ENCODE data around the gene SREBF1. TPM values are rescaled to one million over a fixed set of nuclear protein-coding genes. Genes with fewer than 3 reads are reported as not detected.

SREBF1 gene
- total and polyA plus RNA-seq, 4 donors = 27.5 to 71.8 (median 45.8) TPM

- Histone ChIP-seq H3K9me3 (ENCODE audit: control insufficient read depth, insufficient read depth, low read length) (no peaks in the 10 kb centered on the region), H3K27ac (ENCODE audit: low read depth, low read length) (peak overlapping the region; percentile 92), H3K4me1 (ENCODE audit: control insufficient read depth, insufficient read depth, low read length) (peaks cover 63% of the 10 kb centered on the region), H3K36me3 (ENCODE audit: control insufficient read depth, insufficient read depth, low read length) (peaks cover 12% of the 10 kb centered on the region), H3K27me3 (ENCODE audit: control insufficient read depth, insufficient read depth, low read length) (no peaks in the 10 kb centered on the region), H3K4me3 (ENCODE audit: low read depth, low read length) (peak overlapping the region; percentile 76)
- 26% methylated on average over 21 of the region's 25 CpGs for WGBS (ENCODE audit: insufficient coverage)
- DNase-seq (ENCODE audit: low read depth in 4 of 6, low spot score in 6 of 6) = no peak
Observed at GRCh38 chr17:17835415-17836249, 1.2 kb downstream of the SREBF1 start.

- Histone ChIP-seq H3K9me3 (ENCODE audit: control insufficient read depth, insufficient read depth, low read length) (no peaks in the 10 kb centered on the region), H3K27me3 (ENCODE audit: control insufficient read depth, insufficient read depth, low read length) (no peaks in the 10 kb centered on the region), H3K27ac (ENCODE audit: low read depth, low read length) (no peak overlapping the region), H3K4me3 (ENCODE audit: low read depth, low read length) (no peak overlapping the region), H3K4me1 (ENCODE audit: control insufficient read depth, insufficient read depth, low read length) (peaks cover 57% of the 10 kb centered on the region), H3K36me3 (ENCODE audit: control insufficient read depth, insufficient read depth, low read length) (peaks cover 15% of the 10 kb centered on the region)
- no peak for DNase-seq (ENCODE audit: low read depth in 4 of 6, low spot score in 6 of 6)
- 86% methylated on average over 4 of the region's 4 CpGs for WGBS (ENCODE audit: insufficient coverage)
Observed at GRCh38 chr17:17834974-17835373, 1.8 kb downstream of the SREBF1 start.

- H3K27ac ChIP-seq (ENCODE audit: low read depth, low read length) = no peak overlapping the region
Observed at GRCh38 chr17:17833658-17834357, 3.0 kb downstream of the SREBF1 start.

GRCh38 chr17:17832032-17832363 is 4.8 kb downstream of the SREBF1 start:
- no peaks in the 10 kb centered on the region for H3K9me3 ChIP-seq (ENCODE audit: control insufficient read depth, insufficient read depth, low read length)
- H3K27me3 ChIP-seq (ENCODE audit: control insufficient read depth, insufficient read depth, low read length) = no peaks in the 10 kb centered on the region
- no peak for DNase-seq (ENCODE audit: low read depth in 4 of 6, low spot score in 6 of 6)
- H3K4me1 ChIP-seq (ENCODE audit: control insufficient read depth, insufficient read depth, low read length) = peaks cover 27% of the 10 kb centered on the region
- H3K27ac ChIP-seq (ENCODE audit: low read depth, low read length) = no peak overlapping the region
- WGBS (ENCODE audit: insufficient coverage) = 92% methylated on average over 1 of the region's 2 CpGs
- peaks cover 25% of the 10 kb centered on the region for H3K36me3 ChIP-seq (ENCODE audit: control insufficient read depth, insufficient read depth, low read length)
- no peak overlapping the region for H3K4me3 ChIP-seq (ENCODE audit: low read depth, low read length)

More at GRCh38 chr17:17833658-17834357, 3.0 kb downstream of the SREBF1 start:
- no peak for DNase-seq (ENCODE audit: low read depth in 4 of 6, low spot score in 6 of 6)
- Histone ChIP-seq H3K9me3 (ENCODE audit: control insufficient read depth, insufficient read depth, low read length) (no peaks in the 10 kb centered on the region), H3K4me1 (ENCODE audit: control insufficient read depth, insufficient read depth, low read length) (peaks cover 45% of the 10 kb centered on the region), H3K27me3 (ENCODE audit: control insufficient read depth, insufficient read depth, low read length) (no peaks in the 10 kb centered on the region), H3K4me3 (ENCODE audit: low read depth, low read length) (no peak overlapping the region), H3K36me3 (ENCODE audit: control insufficient read depth, insufficient read depth, low read length) (peaks cover 15% of the 10 kb centered on the region)
- whole genome bisulfite sequencing (ENCODE audit: insufficient coverage) = 90% methylated on average over 3 of the region's 8 CpGs

GRCh38 chr17:17831208-17832031 is 5.4 kb downstream of the SREBF1 start:
- H3K4me1 ChIP-seq (ENCODE audit: control insufficient read depth, insufficient read depth, low read length) = peaks cover 24% of the 10 kb centered on the region
- WGBS (ENCODE audit: insufficient coverage) = 54% methylated on average over 12 of the region's 12 CpGs
- H3K27ac ChIP-seq (ENCODE audit: low read depth, low read length) = no peak overlapping the region
- peaks cover 26% of the 10 kb centered on the region for H3K36me3 ChIP-seq (ENCODE audit: control insufficient read depth, insufficient read depth, low read length)
- no peaks in the 10 kb centered on the region for H3K27me3 ChIP-seq (ENCODE audit: control insufficient read depth, insufficient read depth, low read length)
- H3K4me3 ChIP-seq (ENCODE audit: low read depth, low read length) = no peak overlapping the region
- no peaks in the 10 kb centered on the region for H3K9me3 ChIP-seq (ENCODE audit: control insufficient read depth, insufficient read depth, low read length)
- peak in 2 of 6 donors; percentile 33 to 70 for DNase-seq (ENCODE audit: low read depth in 4 of 6, low spot score in 6 of 6)

- DNase-seq (ENCODE audit: low read depth in 4 of 6, low spot score in 6 of 6) = no peak
- peaks cover 22% of the 10 kb centered on the region for H3K4me1 ChIP-seq (ENCODE audit: control insufficient read depth, insufficient read depth, low read length)
Observed at GRCh38 chr17:17830740-17831207, 6.0 kb downstream of the SREBF1 start.

GRCh38 chr17:17830269-17830567 is 6.6 kb downstream of the SREBF1 start:
- Histone ChIP-seq H3K27me3 (ENCODE audit: control insufficient read depth, insufficient read depth, low read length) (no peaks in the 10 kb centered on the region), H3K4me1 (ENCODE audit: control insufficient read depth, insufficient read depth, low read length) (peaks cover 22% of the 10 kb centered on the region), H3K9me3 (ENCODE audit: control insufficient read depth, insufficient read depth, low read length) (no peaks in the 10 kb centered on the region), H3K4me3 (ENCODE audit: low read depth, low read length) (no peak overlapping the region), H3K36me3 (ENCODE audit: control insufficient read depth, insufficient read depth, low read length) (peaks cover 23% of the 10 kb centered on the region), H3K27ac (ENCODE audit: low read depth, low read length) (no peak overlapping the region)
- 90% methylated on average over 1 of the region's 2 CpGs for WGBS (ENCODE audit: insufficient coverage)
- no peak for DNase-seq (ENCODE audit: low read depth in 4 of 6, low spot score in 6 of 6)

More at GRCh38 chr17:17830740-17831207, 6.0 kb downstream of the SREBF1 start:
- Histone ChIP-seq H3K27me3 (ENCODE audit: control insufficient read depth, insufficient read depth, low read length) (no peaks in the 10 kb centered on the region), H3K27ac (ENCODE audit: low read depth, low read length) (no peak overlapping the region), H3K9me3 (ENCODE audit: control insufficient read depth, insufficient read depth, low read length) (no peaks in the 10 kb centered on the region), H3K36me3 (ENCODE audit: control insufficient read depth, insufficient read depth, low read length) (peaks cover 26% of the 10 kb centered on the region), H3K4me3 (ENCODE audit: low read depth, low read length) (no peak overlapping the region)
- WGBS (ENCODE audit: insufficient coverage) = 62% methylated on average over 5 of the region's 6 CpGs

- peaks cover 39% of the 10 kb centered on the region for H3K4me1 ChIP-seq (ENCODE audit: control insufficient read depth, insufficient read depth, low read length)
- no peak overlapping the region for H3K4me3 ChIP-seq (ENCODE audit: low read depth, low read length)
- H3K27ac ChIP-seq (ENCODE audit: low read depth, low read length) = no peak overlapping the region
- H3K27me3 ChIP-seq (ENCODE audit: control insufficient read depth, insufficient read depth, low read length) = no peaks in the 10 kb centered on the region
- no peaks in the 10 kb centered on the region for H3K9me3 ChIP-seq (ENCODE audit: control insufficient read depth, insufficient read depth, low read length)
- peaks cover 24% of the 10 kb centered on the region for H3K36me3 ChIP-seq (ENCODE audit: control insufficient read depth, insufficient read depth, low read length)
- WGBS (ENCODE audit: insufficient coverage) = 81% methylated on average over 12 of the region's 13 CpGs
- no peak for DNase-seq (ENCODE audit: low read depth in 4 of 6, low spot score in 6 of 6)
Observed at GRCh38 chr17:17827826-17828621, 8.8 kb downstream of the SREBF1 start.
